Common myeloid progenitor, CD34-positive (primary cell): Measurements from ENCODE around the gene MTHFD2L.
A peak's percentile ranks its signal among the peaks of the same experiment; 100 is the strongest.
"Not testable (repeated sequence)": the region's sequence is repeated elsewhere in the genome, so short reads cannot be mapped to it uniquely, and the experiment has no call there.

Source experiments
- CTCF ChIA-PET: fragments of 350-600 bp; sonication (Branson Sonifier 250); formaldehyde crosslinking; loops from one replicate; lab custom pipeline; 2021; ENCODE audit warnings: antibody characterized with exemption; lab: Charles Lee
- POLR2A ChIA-PET: fragments of 350-600 bp; sonication (Branson Sonifier 250); formaldehyde crosslinking; loops from one replicate; lab custom pipeline; 2021; ENCODE audit warnings: antibody characterized with exemption; lab: Charles Lee
- DNase-seq, 3 donors: peaks; one replicate each; pipeline versions ENCODE4 v3.0.0 to v3.0.0-alpha.2; 2013
- H3K27ac ChIP-seq, 2 experiments: 1 replicate in 1 of 2; 2 replicates in 1 of 2; pipeline ENCODE4 v1.7.0; 2013; ENCODE audit warnings: inconsistent platforms in 2 of 2, low read length in 2 of 2, mild to moderate bottlenecking in 2 of 2, low read depth in 1 of 2, moderate library complexity in 1 of 2; ENCODE audit not compliant: severe bottlenecking in 2 of 2, insufficient read depth in 1 of 2, poor library complexity in 1 of 2
- H3K27me3 ChIP-seq, 5 experiments: replicated peaks in 2 of 5; 1 replicate in 3 of 5; 2 replicates in 2 of 5; pipeline versions ENCODE4 v1.6.1 to v1.7.0; 2013; ENCODE audit warnings: low read length in 4 of 5, mild to moderate bottlenecking in 2 of 5, moderate library complexity in 2 of 5, inconsistent platforms in 1 of 5; ENCODE audit not compliant: insufficient read depth in 5 of 5, control insufficient read depth in 4 of 5
- H3K36me3 ChIP-seq, 4 experiments: 1 replicate in 2 of 4; 2 replicates in 2 of 4; pipeline versions ENCODE4 v1.6.1 to v1.7.0; 2013; ENCODE audit warnings: low read length in 3 of 4, control low read depth in 1 of 4, mild to moderate bottlenecking in 1 of 4; ENCODE audit not compliant: control insufficient read depth in 4 of 4, insufficient read depth in 4 of 4
- H3K4me1 ChIP-seq, 4 experiments: 1 replicate in 3 of 4; 2 replicates in 1 of 4; pipeline versions ENCODE4 v1.6.1 to v1.7.1; 2013; ENCODE audit warnings: low read length in 3 of 4, mild to moderate bottlenecking in 3 of 4, control low read depth in 1 of 4, inconsistent platforms in 1 of 4, moderate library complexity in 1 of 4; ENCODE audit not compliant: control insufficient read depth in 4 of 4, insufficient read depth in 4 of 4; ENCODE audit errors: control extremely low read depth in 1 of 4
- H3K4me3 ChIP-seq, 7 experiments: 1 replicate in 4 of 7; 2 replicates in 3 of 7; pipeline versions ENCODE4 v1.5.1 to v1.7.0; 2013; ENCODE audit warnings: mild to moderate bottlenecking in 7 of 7, low read length in 6 of 7, moderate library complexity in 6 of 7, inconsistent platforms in 2 of 7, low read depth in 2 of 7, control low read depth in 1 of 7; ENCODE audit not compliant: insufficient read depth in 4 of 7, control insufficient read depth in 1 of 7; ENCODE audit errors: extremely low read depth in 1 of 7
- H3K9me3 ChIP-seq, 5 experiments: 1 replicate in 4 of 5; 2 replicates in 1 of 5; pipeline versions ENCODE4 v1.6.1 to v1.7.1; 2013; ENCODE audit warnings: low read length in 4 of 5, mild to moderate bottlenecking in 2 of 5, inconsistent platforms in 1 of 5, low read depth in 1 of 5, moderate library complexity in 1 of 5; ENCODE audit not compliant: control insufficient read depth in 4 of 5, insufficient read depth in 2 of 5; ENCODE audit errors: control extremely low read depth in 1 of 5
- WGBS: methylation state at CpG from one replicate; pipeline ENCODE4 v1.1.5; 2013; ENCODE audit not compliant: insufficient coverage; 5-methylcytosine and 5-hydroxymethylcytosine counted together

Gene MTHFD2L

DNA sequence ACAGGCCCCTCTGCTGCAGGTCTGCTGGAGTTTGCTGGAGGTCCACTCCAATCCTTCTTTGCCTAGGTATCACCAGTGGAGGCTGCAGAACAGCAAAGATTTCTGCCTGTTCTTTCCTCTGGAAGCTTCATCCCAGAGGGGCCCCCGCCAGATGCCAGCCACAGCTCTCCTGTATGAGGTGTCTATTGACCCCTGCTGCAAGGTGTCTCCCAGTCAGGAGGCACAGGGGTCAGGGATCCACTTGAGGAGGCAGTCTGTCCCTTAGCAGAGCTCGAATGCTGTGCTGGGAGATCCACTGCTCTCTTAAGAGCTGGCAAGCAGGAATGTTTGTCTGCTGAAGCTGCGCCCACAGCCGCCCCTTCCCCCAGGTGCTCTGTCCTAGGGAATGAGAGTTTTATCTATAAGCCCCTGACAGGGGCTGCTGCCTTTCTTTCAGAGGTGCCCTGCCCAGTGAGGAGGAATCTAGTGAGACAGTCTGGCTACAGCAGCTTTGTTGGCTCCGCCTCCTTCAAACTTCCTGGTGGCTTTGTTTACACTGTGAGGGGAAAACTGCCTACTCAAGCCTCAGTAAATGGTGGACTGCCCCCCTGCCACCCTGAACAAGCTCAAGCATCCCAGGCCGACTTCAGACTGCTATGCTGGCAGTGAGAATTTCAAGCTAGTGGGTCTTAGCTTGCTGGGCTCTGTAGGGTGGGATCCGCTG is 56.7 kb downstream of the MTHFD2L start:
- H3K27me3 ChIP-seq, POLR2A ChIA-PET, DNase-seq, H3K27ac ChIP-seq, H3K4me1 ChIP-seq, H3K36me3 ChIP-seq, H3K4me3 ChIP-seq: not testable (repeated sequence)
- H3K9me3 ChIP-seq = peaks cover 0 to 11% (median 0%) of the 10 kb centered on the region in 5 experiments
- 95% methylated on average over 7 of the region's 7 CpGs for WGBS
- CTCF ChIA-PET = interaction anchor here (0.9 to 2.2 kb wide), 2 partner anchors 14 to 98 kb away, joined by 3 to 6 read pairs; no protein-coding TSS in a partner anchor

- WGBS = 94% methylated on average over 4 of the region's 7 CpGs
- H3K4me1 ChIP-seq, POLR2A ChIA-PET, H3K27ac ChIP-seq, DNase-seq, H3K27me3 ChIP-seq, H3K36me3 ChIP-seq, H3K4me3 ChIP-seq: not testable (repeated sequence)
- CTCF ChIA-PET = interaction anchor here (0.9 to 2.2 kb wide), 2 partner anchors 14 to 98 kb away, joined by 3 to 6 read pairs; no protein-coding TSS in a partner anchor
- peaks cover 0 to 11% (median 0%) of the 10 kb centered on the region in 5 experiments for H3K9me3 ChIP-seq
Measured at GRCh38 chr4:74215236-74215635, 57.3 kb downstream of the MTHFD2L start.

GRCh38 chr4:74217365-74217764 is 59.4 kb downstream of the MTHFD2L start:
- Histone ChIP-seq H3K36me3 (peaks cover 0 to 2% (median 0%) of the 10 kb centered on the region in 4 experiments), H3K4me3 (no peak overlapping the region), H3K27me3 (no peaks in the 10 kb centered on the region), H3K4me1 (peaks cover 0 to 6% (median 0%) of the 10 kb centered on the region in 4 experiments), H3K9me3 (peaks cover 0 to 2% (median 0%) of the 10 kb centered on the region in 5 experiments), H3K27ac (no peak overlapping the region)
- ChIA-PET CTCF (interaction anchor here (1.4 kb wide), 1 partner anchor 12 kb away, joined by 4 read pairs; no protein-coding TSS in a partner anchor), POLR2A (no interaction called here)
- WGBS = 30% methylated on average over 3 of the region's 3 CpGs
- DNase-seq = peak in 1 of 3 donors; percentile 21

DNA sequence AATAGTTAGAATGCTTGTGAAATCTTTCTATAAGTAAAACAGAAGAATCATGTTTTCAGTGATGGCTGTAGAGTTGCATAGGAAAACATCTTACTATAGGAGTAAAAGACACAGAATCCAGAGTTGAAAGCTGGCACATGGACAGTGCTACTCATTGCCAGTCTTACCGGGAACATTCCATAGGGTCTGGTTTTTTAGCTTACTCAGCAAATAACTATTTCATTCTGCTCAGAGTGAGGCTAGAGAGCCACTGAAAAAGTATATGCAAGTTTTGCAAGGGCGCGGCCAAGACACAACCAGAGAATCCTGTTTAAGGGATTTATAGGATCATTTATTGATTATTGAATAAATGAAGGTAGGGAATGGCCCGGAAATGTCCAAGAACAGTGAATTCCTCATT is 60.3 kb downstream of the MTHFD2L start:
- no peak overlapping the region for H3K27ac ChIP-seq
- H3K36me3 ChIP-seq = peaks cover 0 to 3% (median 0%) of the 10 kb centered on the region in 4 experiments
- H3K4me1 ChIP-seq = peaks cover 0 to 6% (median 0%) of the 10 kb centered on the region in 4 experiments
- H3K4me3 ChIP-seq = no peak overlapping the region
- POLR2A ChIA-PET = no interaction called here
- WGBS = 89% methylated on average over 1 of the region's 4 CpGs
- H3K27me3 ChIP-seq = no peaks in the 10 kb centered on the region
- CTCF ChIA-PET = interaction anchor here (1.1 to 1.4 kb wide), 2 partner anchors 11 to 16 kb away, joined by 4 read pairs; no protein-coding TSS in a partner anchor
- DNase-seq = no peak
- H3K9me3 ChIP-seq = no peaks in the 10 kb centered on the region

DNA sequence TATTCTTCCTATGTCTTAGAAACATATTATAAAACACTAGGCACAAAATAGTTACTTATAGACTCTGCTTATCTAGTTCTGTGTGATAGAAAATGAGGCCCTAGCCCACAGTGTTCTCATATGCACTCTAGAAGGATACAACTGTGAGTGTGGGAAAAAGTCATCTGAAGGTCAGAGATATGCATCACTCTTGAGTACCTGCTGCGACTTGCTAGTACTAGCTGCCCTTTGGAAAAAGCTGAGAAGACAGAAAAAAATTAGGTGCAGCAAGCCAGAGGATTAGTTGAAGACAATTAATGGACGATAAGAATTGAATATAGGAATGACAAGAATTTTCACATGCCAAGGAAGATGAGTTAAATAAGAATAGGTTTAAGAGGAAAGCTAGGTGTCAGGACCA is 61.3 kb downstream of the MTHFD2L start:
- POLR2A ChIA-PET = no interaction called here
- H3K4me1 ChIP-seq = peaks cover 0 to 11% (median 0%) of the 10 kb centered on the region in 4 experiments
- H3K4me3 ChIP-seq = no peak overlapping the region
- DNase-seq = no peak
- no peaks in the 10 kb centered on the region for H3K9me3 ChIP-seq
- H3K27me3 ChIP-seq = no peaks in the 10 kb centered on the region
- peaks cover 0 to 3% (median 0%) of the 10 kb centered on the region in 4 experiments for H3K36me3 ChIP-seq
- WGBS = 100% methylated on average over 2 of the region's 2 CpGs
- no peak overlapping the region for H3K27ac ChIP-seq
- CTCF ChIA-PET = interaction anchor here (1.1 kb wide), 1 partner anchor 17 kb away, joined by 4 read pairs; no protein-coding TSS in a partner anchor

DNA sequence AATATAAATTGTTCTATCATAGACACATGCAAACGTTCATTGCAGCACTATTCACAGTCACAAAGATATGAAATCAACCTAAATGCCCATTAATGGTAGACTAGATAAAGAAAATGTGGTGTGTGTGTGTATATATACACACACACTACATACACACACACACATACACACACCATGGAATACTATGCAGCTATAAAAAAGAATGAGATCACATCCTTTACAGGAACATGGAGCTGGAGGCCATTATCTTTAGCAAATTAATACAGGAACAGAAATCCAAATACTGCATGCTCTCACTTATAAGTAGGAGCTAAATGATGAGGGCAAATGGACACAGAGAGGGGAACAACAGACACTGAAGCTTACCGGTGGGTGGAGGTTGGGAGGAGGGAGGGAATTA is 65.2 kb downstream of the MTHFD2L start:
- Histone ChIP-seq H3K4me1 (peaks cover 0 to 4% (median 0%) of the 10 kb centered on the region in 4 experiments), H3K27ac (no peak overlapping the region), H3K27me3 (no peaks in the 10 kb centered on the region), H3K36me3 (peaks cover 0 to 5% (median 1%) of the 10 kb centered on the region in 4 experiments), H3K4me3 (no peak overlapping the region), H3K9me3 (no peaks in the 10 kb centered on the region)
- no peak for DNase-seq
- 100% methylated on average over 1 of the region's 2 CpGs for WGBS
- ChIA-PET POLR2A (no interaction called here), CTCF (no interaction called here)

- WGBS = 86% methylated on average over 1 of the region's 1 CpG
- Histone ChIP-seq H3K4me1 (peaks cover 0 to 4% (median 0%) of the 10 kb centered on the region in 4 experiments), H3K9me3 (no peaks in the 10 kb centered on the region), H3K27ac (no peak overlapping the region), H3K4me3 (no peak overlapping the region), H3K27me3 (no peaks in the 10 kb centered on the region), H3K36me3 (peaks cover 0 to 5% (median 1%) of the 10 kb centered on the region in 4 experiments)
- ChIA-PET CTCF (no interaction called here), POLR2A (no interaction called here)
- DNase-seq = peak; percentile 34 to 74 (median 72)
Measured at GRCh38 chr4:74223801-74224200, 65.9 kb downstream of the MTHFD2L start.
